Activated naive CD4-positive, alpha-beta T cell treated with anti-CD3 and anti-CD28 coated beads, Interleukin-2, amount 10 ng/mL, durations not matched to agents 7 days and 5 days (primary cell): Measurements from ENCODE around the gene PASK.

Source experiments
- CTCF ChIA-PET: fragments of 350-600 bp; sonication (Branson Sonifier 250); formaldehyde crosslinking; loops from one replicate; lab custom pipeline; 2021; ENCODE audit warnings: antibody characterized with exemption; lab: Charles Lee
- DNase-seq: peaks from one replicate; pipeline ENCODE4 v3.0.0-alpha.2; 2020
- H3K27ac Mint-ChIP-seq: one replicate; pipeline ENCODE4 v1.8.0; 2021; ENCODE audit warnings: mild to moderate bottlenecking, moderate library complexity, mixed read lengths
- H3K27me3 Mint-ChIP-seq: one replicate; pipeline ENCODE4 v1.8.0; 2021; ENCODE audit warnings: mild to moderate bottlenecking, mixed read lengths
- H3K36me3 Mint-ChIP-seq: one replicate; pipeline ENCODE4 v1.8.0; 2021; ENCODE audit warnings: mixed read lengths
- H3K4me1 Mint-ChIP-seq: one replicate; pipeline ENCODE4 v1.8.0; 2021; ENCODE audit warnings: mixed read lengths
- H3K4me3 Mint-ChIP-seq: one replicate; pipeline ENCODE4 v1.8.0; 2021; ENCODE audit warnings: mild to moderate bottlenecking, moderate library complexity, mixed read lengths
- H3K9me3 Mint-ChIP-seq: one replicate; pipeline ENCODE4 v1.8.0; 2021; ENCODE audit warnings: mixed read lengths

The PASK gene

GRCh38 chr2:241066171-241066892, 82.9 kb downstream of the PASK start:
- Mint-ChIP-seq H3K9me3 (no peaks in the 10 kb centered on the region), H3K36me3 (no peaks in the 10 kb centered on the region), H3K27ac (no peak overlapping the region), H3K4me3 (no peak overlapping the region), H3K27me3 (peaks cover 10% of the 10 kb centered on the region), H3K4me1 (peaks cover 2% of the 10 kb centered on the region)
- CTCF ChIA-PET, result no interaction called here
- no peak for DNase-seq

- Mint-ChIP-seq H3K4me3 (no peak overlapping the region), H3K27me3 (peaks cover 10% of the 10 kb centered on the region), H3K4me1 (peaks cover 2% of the 10 kb centered on the region), H3K9me3 (no peaks in the 10 kb centered on the region), H3K36me3 (no peaks in the 10 kb centered on the region), H3K27ac (no peak overlapping the region)
- CTCF ChIA-PET, result no interaction called here
- no peak for DNase-seq
These were observed 83.9 kb downstream of the PASK start for GRCh38 chr2:241065355-241065803.

GRCh38 chr2:241064802-241065354, 84.4 kb downstream of the PASK start:
- Mint-ChIP-seq H3K4me3 (no peak overlapping the region), H3K36me3 (no peaks in the 10 kb centered on the region), H3K9me3 (no peaks in the 10 kb centered on the region), H3K4me1 (peaks cover 2% of the 10 kb centered on the region), H3K27me3 (peaks cover 10% of the 10 kb centered on the region), H3K27ac (no peak overlapping the region)
- CTCF ChIA-PET, result no interaction called here
- no peak for DNase-seq

- H3K9me3 Mint-ChIP-seq, result no peaks in the 10 kb centered on the region
- H3K4me1 Mint-ChIP-seq, result peaks cover 2% of the 10 kb centered on the region
- CTCF ChIA-PET, result no interaction called here
- peak; percentile 56 for DNase-seq
- H3K27me3 Mint-ChIP-seq, result peaks cover 10% of the 10 kb centered on the region
- H3K36me3 Mint-ChIP-seq, result no peaks in the 10 kb centered on the region
- H3K27ac Mint-ChIP-seq, result no peak overlapping the region
- no peak overlapping the region for H3K4me3 Mint-ChIP-seq
These were observed 85.1 kb downstream of the PASK start for GRCh38 chr2:241064008-241064801.

GRCh38 chr2:241063587-241063986, 85.7 kb downstream of the PASK start:
- Mint-ChIP-seq H3K4me1 (peaks cover 2% of the 10 kb centered on the region), H3K36me3 (no peaks in the 10 kb centered on the region), H3K4me3 (no peak overlapping the region), H3K27me3 (peaks cover 10% of the 10 kb centered on the region), H3K9me3 (no peaks in the 10 kb centered on the region), H3K27ac (no peak overlapping the region)
- DNase-seq, result no peak
- CTCF ChIA-PET, result no interaction called here

- Mint-ChIP-seq H3K27ac (no peak overlapping the region), H3K4me1 (peaks cover 2% of the 10 kb centered on the region), H3K9me3 (no peaks in the 10 kb centered on the region), H3K27me3 (peaks cover 10% of the 10 kb centered on the region), H3K4me3 (no peak overlapping the region), H3K36me3 (no peaks in the 10 kb centered on the region)
- DNase-seq, result no peak
- CTCF ChIA-PET, result no interaction called here
These were observed 86.2 kb downstream of the PASK start for GRCh38 chr2:241063093-241063551.

GRCh38 chr2:241062389-241063092, 86.7 kb downstream of the PASK start:
- Mint-ChIP-seq H3K9me3 (no peaks in the 10 kb centered on the region), H3K27ac (no peak overlapping the region), H3K36me3 (no peaks in the 10 kb centered on the region), H3K4me3 (no peak overlapping the region), H3K4me1 (peaks cover 5% of the 10 kb centered on the region), H3K27me3 (peaks cover 10% of the 10 kb centered on the region)
- no peak for DNase-seq
- CTCF ChIA-PET, result no interaction called here

GRCh38 chr2:241061275-241061674, 88.0 kb downstream of the PASK start:
- Mint-ChIP-seq H3K36me3 (no peaks in the 10 kb centered on the region), H3K4me1 (peaks cover 5% of the 10 kb centered on the region), H3K9me3 (no peaks in the 10 kb centered on the region), H3K27ac (no peak overlapping the region), H3K27me3 (peaks cover 10% of the 10 kb centered on the region), H3K4me3 (no peak overlapping the region)
- CTCF ChIA-PET, result no interaction called here
- DNase-seq, result no peak
